HG03558 (cell line): ENCODE measurements around the gene CCDC18.
"Not testable (repeated sequence)": the region's sequence is repeated elsewhere in the genome, so short reads cannot be mapped to it uniquely, and the experiment has no call there.

Experiments used
- ATAC-seq: cut with Tn5 transposase; IDR thresholded peaks from one replicate; pipeline ENCODE4 v1.9.1; 2021; ENCODE audit warnings: moderate number of reproducible peaks; ENCODE audit not compliant: unreplicated experiment; ENCODE audit errors: extremely low read depth

CCDC18 gene

GRCh38 chr1:93180723-93181613 lies at the start of gene CCDC18:
CCDC18 (plus strand) TSS chr1:93180724; CDS start chr1:93183362, 2,638 bp downstream.
- no peak for ATAC-seq

GRCh38 chr1:93132638-93133037 lies 47.9 kb upstream of the CCDC18 start:
- no peak for ATAC-seq

- no peak for ATAC-seq
Measured at GRCh38 chr1:93136445-93136844, 44.1 kb upstream of the CCDC18 start.

GRCh38 chr1:93137604-93138292 lies 42.8 kb upstream of the CCDC18 start:
- no peak for ATAC-seq

- ATAC-seq: no peak
Measured at GRCh38 chr1:93140106-93140505, 40.4 kb upstream of the CCDC18 start.

- no peak for ATAC-seq
Measured at GRCh38 chr1:93142161-93142560, 38.4 kb upstream of the CCDC18 start.

GRCh38 chr1:93143136-93143535 lies 37.4 kb upstream of the CCDC18 start:
- no peak for ATAC-seq

GRCh38 chr1:93143769-93144168 lies 36.8 kb upstream of the CCDC18 start:
- no peak for ATAC-seq

GRCh38 chr1:93148001-93148400 lies 32.5 kb upstream of the CCDC18 start:
- no peak for ATAC-seq

- no peak for ATAC-seq
Measured at GRCh38 chr1:93150729-93151128, 29.8 kb upstream of the CCDC18 start.

- no peak for ATAC-seq
Measured at GRCh38 chr1:93151474-93151873, 29.1 kb upstream of the CCDC18 start.

- no peak for ATAC-seq
Measured at GRCh38 chr1:93152835-93153234, 27.7 kb upstream of the CCDC18 start.

- ATAC-seq: no peak
Measured at GRCh38 chr1:93154898-93155297, 25.6 kb upstream of the CCDC18 start.

- ATAC-seq: no peak
Measured at GRCh38 chr1:93155335-93155734, 25.2 kb upstream of the CCDC18 start.

GRCh38 chr1:93159337-93159736 lies 21.2 kb upstream of the CCDC18 start:
- no peak for ATAC-seq

- not testable (repeated sequence) for ATAC-seq
Measured at GRCh38 chr1:93163314-93163713, 17.2 kb upstream of the CCDC18 start.

- ATAC-seq: no peak
Measured at GRCh38 chr1:93164816-93165215, 15.7 kb upstream of the CCDC18 start.

GRCh38 chr1:93165895-93166294 lies 14.6 kb upstream of the CCDC18 start:
- ATAC-seq: not testable (repeated sequence)

GRCh38 chr1:93167006-93167405 lies 13.5 kb upstream of the CCDC18 start:
- ATAC-seq: no peak

GRCh38 chr1:93170141-93170678 lies 10.3 kb upstream of the CCDC18 start:
- ATAC-seq: not testable (repeated sequence)

GRCh38 chr1:93171549-93172034 lies 8.9 kb upstream of the CCDC18 start:
- no peak for ATAC-seq
